PC-9 (cell line): Measurements from ENCODE around the gene CYP4F11. TPM values are rescaled to one million over a fixed set of nuclear protein-coding genes. Genes with fewer than 3 reads are reported as not detected.

ENCODE experiments used
- BruUV-seq: library from RNA; stranded (reverse); fragments of 400-500 nt; replicated peaks from 2 replicates; lab custom pipeline; 2021; lab: Mats Ljungman, UMichigan
- CTCF ChIA-PET: fragments of 300-600 bp; sonication (Branson Sonifier 250); formaldehyde crosslinking; loops from one replicate; lab custom pipeline; 2022; ENCODE audit warnings: antibody characterized with exemption; lab: Charles Lee
- POLR2A ChIA-PET: fragments of 300-600 bp; sonication (Branson Sonifier 250); formaldehyde crosslinking; loops from one replicate; lab custom pipeline; 2022; ENCODE audit warnings: antibody characterized with exemption; ENCODE audit not compliant: unreplicated experiment; lab: Charles Lee
- DNase-seq, 2 experiments: peaks; one replicate each; pipeline versions ENCODE4 v3.0.0 to v3.0.0-alpha.2; 2015 to 2022; ENCODE audit warnings: mixed read lengths in 1 of 2
- H2AFZ ChIP-seq: fragments of 200-600 bp; sonication (generic); 2 replicates; pipeline ENCODE4 v1.8.1; 2017; ENCODE audit warnings: antibody characterized with exemption
- H3F3A ChIP-seq: fragments of 200-600 bp; sonication (generic); 2 replicates; pipeline ENCODE4 v1.8.1; 2017; ENCODE audit warnings: antibody characterized with exemption, mild to moderate bottlenecking, low read depth; ENCODE audit not compliant: insufficient read depth
- H3K27ac ChIP-seq: fragments of 200-600 bp; sonication (generic); 2 replicates; pipeline ENCODE4 v1.6.1; 2016; ENCODE audit warnings: mixed run types
- H3K27me3 ChIP-seq: fragments of 200-600 bp; sonication (generic); 2 replicates; pipeline ENCODE4 v1.6.1; 2016; ENCODE audit warnings: low read depth, mixed run types; ENCODE audit not compliant: insufficient read depth
- H3K36me3 ChIP-seq: fragments of 200-600 bp; sonication (generic); 2 replicates; pipeline ENCODE4 v1.6.1; 2016; ENCODE audit warnings: low read depth, mixed run types
- H3K4me1 ChIP-seq: fragments of 200-600 bp; sonication (generic); replicated peaks from 2 replicates; pipeline ENCODE4 v1.6.1; 2016; ENCODE audit warnings: mixed run types; ENCODE audit not compliant: insufficient read depth
- H3K4me2 ChIP-seq: fragments of 200-600 bp; sonication (generic); 2 replicates; pipeline ENCODE4 v1.6.1; 2017; ENCODE audit warnings: mixed run types
- H3K4me3 ChIP-seq: fragments of 200-600 bp; sonication (generic); 2 replicates; pipeline ENCODE4 v1.6.1; 2016; ENCODE audit warnings: mixed run types
- H3K79me2 ChIP-seq: fragments of 200-600 bp; sonication (generic); 2 replicates; pipeline ENCODE4 v1.6.1; 2017; ENCODE audit warnings: low read depth, mixed run types
- H3K9me2 ChIP-seq: fragments of 200-600 bp; sonication (generic); 2 replicates; pipeline ENCODE4 v1.8.1; 2017; ENCODE audit warnings: mild to moderate bottlenecking; ENCODE audit not compliant: insufficient read depth
- H3K9me3 ChIP-seq: fragments of 200-600 bp; sonication (generic); 2 replicates; pipeline ENCODE4 v1.8.1; 2016; ENCODE audit warnings: low read depth; ENCODE audit not compliant: insufficient read depth
- H4K20me1 ChIP-seq: fragments of 200-600 bp; sonication (generic); 2 replicates; pipeline ENCODE4 v1.8.1; 2017; ENCODE audit not compliant: insufficient read depth
- EZH2 ChIP-seq: fragments of 200-600 bp; sonication (generic); IDR thresholded peaks from 2 replicates; pipeline ENCODE4 v1.8.0; 2017; ENCODE audit warnings: antibody characterized with exemption, low read depth
- intact Hi-C: fragments of 100-400 bp; cut with micrococcal nuclease; formaldehyde crosslinking; loops from one replicate; pipeline ENCODE4 v1.10.0; 2022; ENCODE audit not compliant: unreplicated experiment
- total RNA-seq: library from RNA; stranded (reverse); gene quantifications from 2 replicates; pipeline ENCODE4 v1.2.3, GENCODE V29; 2021
- TF ChIP-seq, protein P1 (sequence below): fragments of 200-600 bp; sonication (generic); conservative IDR thresholded peaks from 2 replicates; pipeline ENCODE4 v1.6.1; 2017; ENCODE audit warnings: mixed run types, antibody characterized with exemption, mild to moderate bottlenecking, moderate library complexity

The CYP4F11 gene
- total RNA-seq, 1 experiment from 2014 or later, result 187 TPM

DNA sequence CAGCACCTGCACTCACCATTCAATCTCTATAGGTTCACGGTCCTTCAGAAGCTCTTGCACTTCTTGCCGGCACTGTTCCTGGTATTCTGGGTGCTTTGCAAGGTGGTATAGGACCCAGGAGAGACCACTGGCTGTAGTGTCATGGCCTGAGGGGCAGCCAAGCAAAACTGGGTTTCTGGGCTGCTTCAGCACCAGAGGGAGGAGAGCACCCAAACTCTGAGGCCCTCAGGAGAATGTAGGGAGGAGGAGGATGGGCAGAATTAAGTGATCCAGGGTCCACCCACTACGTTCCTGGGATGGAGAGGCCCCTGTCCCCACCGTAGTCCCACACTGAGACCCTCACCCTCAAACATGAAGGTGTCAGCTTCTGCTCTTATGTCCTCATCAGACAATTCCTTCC is 12.3 kb downstream of the CYP4F11 start:
- CTCF ChIA-PET, result no interaction called here
- peaks cover 34% of the 10 kb centered on the region; the same call in 1 of the 2 replicates for H3F3A ChIP-seq

DNA sequence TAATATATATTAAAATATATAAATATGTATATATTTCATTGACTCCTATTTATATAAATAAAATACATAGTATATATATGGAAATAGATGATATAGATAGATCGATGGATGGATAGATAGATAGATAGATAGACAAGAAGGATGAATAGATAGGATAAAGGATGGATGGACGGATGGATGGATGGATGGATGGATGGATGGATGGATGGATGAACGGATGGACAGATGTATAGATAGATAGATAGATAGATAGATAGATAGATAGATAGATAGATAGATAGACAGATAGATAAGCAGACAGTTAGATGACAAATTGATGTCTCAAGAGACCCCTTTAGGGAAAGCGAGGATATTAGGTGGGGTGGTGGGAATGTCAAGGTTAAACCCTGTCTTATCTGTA is 15.1 kb downstream of the CYP4F11 start:
- Histone ChIP-seq H3K4me3 (no peak overlapping the region), H3K4me2 (no peak overlapping the region), H3K4me1 (no peaks in the 10 kb centered on the region), H3K9me2 (no peaks in the 10 kb centered on the region), H4K20me1 (peaks cover 31% of the 10 kb centered on the region), H3K79me2 (peaks cover 15% of the 10 kb centered on the region; the same call in 1 of the 2 replicates), H3K27ac (no peak overlapping the region), H3K36me3 (peaks cover 83% of the 10 kb centered on the region), H3K9me3 (no peaks in the 10 kb centered on the region), H3F3A (peaks cover 34% of the 10 kb centered on the region; the same call in 1 of the 2 replicates), H2AFZ (no peak overlapping the region), H3K27me3 (no peaks in the 10 kb centered on the region)
- POLR2A ChIA-PET, result no interaction called here
- intact Hi-C loops, result no loop called here
- CTCF ChIA-PET, result no interaction called here
- TF ChIP-seq, protein P1, sequence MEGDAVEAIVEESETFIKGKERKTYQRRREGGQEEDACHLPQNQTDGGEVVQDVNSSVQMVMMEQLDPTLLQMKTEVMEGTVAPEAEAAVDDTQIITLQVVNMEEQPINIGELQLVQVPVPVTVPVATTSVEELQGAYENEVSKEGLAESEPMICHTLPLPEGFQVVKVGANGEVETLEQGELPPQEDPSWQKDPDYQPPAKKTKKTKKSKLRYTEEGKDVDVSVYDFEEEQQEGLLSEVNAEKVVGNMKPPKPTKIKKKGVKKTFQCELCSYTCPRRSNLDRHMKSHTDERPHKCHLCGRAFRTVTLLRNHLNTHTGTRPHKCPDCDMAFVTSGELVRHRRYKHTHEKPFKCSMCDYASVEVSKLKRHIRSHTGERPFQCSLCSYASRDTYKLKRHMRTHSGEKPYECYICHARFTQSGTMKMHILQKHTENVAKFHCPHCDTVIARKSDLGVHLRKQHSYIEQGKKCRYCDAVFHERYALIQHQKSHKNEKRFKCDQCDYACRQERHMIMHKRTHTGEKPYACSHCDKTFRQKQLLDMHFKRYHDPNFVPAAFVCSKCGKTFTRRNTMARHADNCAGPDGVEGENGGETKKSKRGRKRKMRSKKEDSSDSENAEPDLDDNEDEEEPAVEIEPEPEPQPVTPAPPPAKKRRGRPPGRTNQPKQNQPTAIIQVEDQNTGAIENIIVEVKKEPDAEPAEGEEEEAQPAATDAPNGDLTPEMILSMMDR, result no peak
- no peak for TF ChIP-seq EZH2
- no TSS peak for BruUV-seq
- no peak for DNase-seq

More for the DNA sequence above, 12.3 kb downstream of the CYP4F11 start:
- H3K27ac ChIP-seq, result no peak overlapping the region
- no peak for DNase-seq
- H3K79me2 ChIP-seq, result peaks cover 10% of the 10 kb centered on the region; the same call in 1 of the 2 replicates
- H3K9me3 ChIP-seq, result no peaks in the 10 kb centered on the region
- peaks cover 28% of the 10 kb centered on the region for H4K20me1 ChIP-seq
- no peak overlapping the region for H3K4me2 ChIP-seq
- no peaks in the 10 kb centered on the region for H3K27me3 ChIP-seq
- no peak for TF ChIP-seq EZH2
- TF ChIP-seq, protein P1, result no peak
- H2AFZ ChIP-seq, result no peak overlapping the region
- POLR2A ChIA-PET, result no interaction called here
- no TSS peak for BruUV-seq
- peaks cover 84% of the 10 kb centered on the region for H3K36me3 ChIP-seq
- no peaks in the 10 kb centered on the region for H3K9me2 ChIP-seq
- no peaks in the 10 kb centered on the region for H3K4me1 ChIP-seq
- intact Hi-C loops, result no loop called here
- H3K4me3 ChIP-seq, result no peak overlapping the region

DNA sequence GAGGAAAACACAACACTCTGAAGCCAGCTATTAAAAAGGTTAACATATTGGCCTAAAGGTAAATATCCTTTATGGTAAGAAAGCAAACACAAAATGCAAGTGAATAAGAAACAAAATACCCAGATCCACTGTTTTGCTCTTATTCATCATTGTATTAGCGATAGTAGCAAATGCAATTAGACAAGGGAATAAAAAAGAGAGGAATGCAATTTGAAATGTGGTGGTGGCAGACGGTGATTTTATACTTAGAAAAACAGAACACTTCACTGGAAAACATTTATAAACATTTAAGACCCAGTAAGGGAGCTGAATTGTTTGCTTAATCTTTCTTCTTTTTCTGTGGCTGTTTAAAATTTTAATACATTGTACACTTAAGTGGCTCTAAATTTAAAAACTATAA is 19.2 kb downstream of the CYP4F11 start:
- Histone ChIP-seq H3K4me1 (no peaks in the 10 kb centered on the region), H3K4me2 (no peak overlapping the region), H3K9me2 (no peaks in the 10 kb centered on the region), H3K36me3 (peaks cover 74% of the 10 kb centered on the region), H3K79me2 (peaks cover 15% of the 10 kb centered on the region; the same call in 1 of the 2 replicates), H3K27ac (no peak overlapping the region), H3K4me3 (no peak overlapping the region), H4K20me1 (peaks cover 23% of the 10 kb centered on the region), H2AFZ (no peak overlapping the region), H3K27me3 (no peaks in the 10 kb centered on the region), H3K9me3 (no peaks in the 10 kb centered on the region), H3F3A (peaks cover 12% of the 10 kb centered on the region; the same call in 1 of the 2 replicates)
- POLR2A ChIA-PET, result no interaction called here
- TF ChIP-seq, protein P1, result no peak
- TF ChIP-seq EZH2, result no peak
- no TSS peak for BruUV-seq
- DNase-seq, result no peak
- intact Hi-C loops, result no loop called here
- CTCF ChIA-PET, result no interaction called here
